OCI-M2 (cell line): Measurements from ENCODE around the gene TLL1.

Experiments used
- DNase-seq: peaks from one replicate; lab custom pipeline; 2025; ENCODE audit not compliant: unreplicated experiment; lab: John Stamatoyannopoulos, UW

TLL1 gene

GRCh38 chr4:166143227-166143626 is 270.2 kb downstream of the TLL1 start:
- no peak for DNase-seq

- DNase-seq: no peak
Measured at GRCh38 chr4:166144607-166145006, 271.6 kb downstream of the TLL1 start.

- DNase-seq: no peak
Measured at GRCh38 chr4:166146806-166147540, 273.9 kb downstream of the TLL1 start.
